8988T (cell line): ENCODE results near the gene CPEB4.

Experiments used
- DNase-seq: peaks from one replicate; pipeline ENCODE4 v3.0.0; 2011

Gene CPEB4

GRCh38 chr5:173859408-173860159 is 28.6 kb upstream of the CPEB4 start:
- no peak for DNase-seq

GRCh38 chr5:173862047-173862477 is 26.1 kb upstream of the CPEB4 start:
- DNase-seq, result no peak

DNA sequence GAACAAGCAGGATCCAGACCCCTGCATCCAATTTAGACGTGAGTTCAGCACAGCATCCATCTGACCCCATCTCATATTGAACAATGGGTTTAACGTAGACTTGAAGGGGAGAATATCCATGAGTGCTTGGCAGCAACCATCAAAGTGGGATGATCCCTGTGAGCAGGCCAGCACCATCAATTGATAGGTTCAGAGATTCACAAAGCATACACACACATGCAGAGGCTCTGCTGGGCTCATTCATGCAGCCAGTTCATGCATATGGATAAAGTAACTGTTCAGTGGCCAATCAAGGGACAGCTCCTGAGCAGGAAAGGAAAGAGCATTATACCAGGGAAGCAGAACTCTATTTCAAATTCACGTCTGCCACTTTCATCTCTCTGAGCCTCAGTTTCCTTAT is 24.8 kb upstream of the CPEB4 start:
- no peak for DNase-seq

- DNase-seq, result no peak
Measured at GRCh38 chr5:173864126-173865050, 23.8 kb upstream of the CPEB4 start.

DNA sequence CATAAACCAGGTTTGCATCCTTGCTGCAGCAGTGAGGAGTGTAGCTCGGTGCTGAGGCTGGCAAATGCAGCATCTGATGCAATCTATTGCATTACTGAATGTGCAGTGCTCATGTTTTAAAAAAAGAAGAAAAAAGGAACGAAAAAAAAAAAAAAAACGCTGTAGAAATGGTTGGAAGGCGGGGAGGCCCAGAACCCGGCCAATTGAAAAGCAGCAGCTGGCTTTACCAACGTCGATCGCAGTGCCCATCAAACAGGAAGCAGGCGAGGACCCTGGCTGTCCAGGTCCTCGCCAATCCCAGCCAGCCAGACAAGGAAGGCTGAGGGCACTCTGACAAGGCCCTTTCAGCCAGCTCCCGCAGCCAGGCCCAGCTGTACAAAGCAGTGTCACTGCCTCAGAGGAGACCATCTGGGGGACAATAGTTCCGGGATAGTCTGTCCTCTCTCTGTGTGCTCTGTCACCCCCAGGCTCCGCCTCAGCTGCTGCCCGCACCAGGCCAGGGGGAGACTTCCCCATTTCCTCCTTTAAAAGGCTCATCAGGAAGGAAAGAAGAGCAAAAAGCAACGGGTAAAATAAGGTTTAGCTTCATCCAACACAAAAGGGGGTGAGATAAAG is 21.8 kb upstream of the CPEB4 start:
- no peak for DNase-seq

GRCh38 chr5:173866858-173867679 is 21.1 kb upstream of the CPEB4 start:
- DNase-seq, result no peak

GRCh38 chr5:173868096-173868880 is 19.9 kb upstream of the CPEB4 start:
- DNase-seq, result no peak

DNA sequence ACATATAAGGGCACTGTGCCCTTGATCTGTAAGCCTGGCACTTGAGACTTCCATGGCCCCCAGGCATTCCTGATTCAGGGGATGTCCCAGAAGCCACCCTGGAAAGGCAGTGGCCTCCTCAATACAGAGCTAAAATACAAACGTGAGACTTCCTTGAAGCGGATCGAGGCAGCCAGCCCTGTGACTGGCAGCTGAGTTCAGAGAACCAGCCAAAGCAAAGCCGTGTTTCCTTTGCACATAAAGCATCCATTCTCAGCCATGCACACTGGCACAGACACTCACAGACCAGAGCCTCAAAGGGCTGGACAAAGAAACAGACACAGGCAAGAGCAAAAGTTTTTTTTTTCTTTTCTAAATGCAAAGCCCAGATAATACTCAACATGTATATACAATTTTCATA is 18.8 kb upstream of the CPEB4 start:
- DNase-seq, result no peak

GRCh38 chr5:173872957-173873305 is 15.2 kb upstream of the CPEB4 start:
- no peak for DNase-seq

- DNase-seq, result no peak
Measured at GRCh38 chr5:173873306-173873922, 14.7 kb upstream of the CPEB4 start.

- DNase-seq, result no peak
Measured at GRCh38 chr5:173875189-173875588, 13.0 kb upstream of the CPEB4 start.

DNA sequence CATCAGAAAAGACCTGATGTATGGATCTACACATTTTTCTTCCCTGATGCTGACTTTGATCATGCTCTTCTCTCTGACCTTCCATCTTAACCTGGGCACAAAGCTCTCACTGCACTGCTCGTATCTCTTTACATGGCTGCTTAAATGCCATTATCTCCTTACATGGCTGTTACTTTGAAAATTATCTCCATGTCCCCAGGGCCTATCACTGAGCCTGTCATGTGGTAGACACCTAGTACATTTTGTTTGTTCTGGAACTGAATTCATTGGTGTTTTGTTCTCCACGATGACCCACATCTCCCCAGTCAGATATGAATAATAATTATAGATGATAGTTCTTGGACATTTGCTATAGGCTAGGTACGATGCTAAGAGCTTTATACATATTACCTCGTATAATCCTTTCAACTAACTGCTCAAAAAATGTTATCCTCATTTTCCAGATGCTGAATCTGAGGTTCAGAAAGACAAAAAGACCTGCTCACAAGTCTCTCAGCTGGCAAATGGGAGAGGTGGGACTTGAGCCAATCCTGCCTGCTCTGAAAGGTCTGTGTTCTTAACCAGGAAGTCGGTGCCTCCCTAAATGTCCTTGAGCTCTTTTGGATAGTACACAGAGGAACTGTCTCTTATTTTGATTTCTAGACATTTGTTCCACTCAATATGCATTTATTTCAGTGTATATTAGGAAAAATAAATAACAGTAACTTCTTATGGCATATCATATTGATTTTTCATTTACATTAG is 9.8 kb upstream of the CPEB4 start:
- no peak for DNase-seq

DNA sequence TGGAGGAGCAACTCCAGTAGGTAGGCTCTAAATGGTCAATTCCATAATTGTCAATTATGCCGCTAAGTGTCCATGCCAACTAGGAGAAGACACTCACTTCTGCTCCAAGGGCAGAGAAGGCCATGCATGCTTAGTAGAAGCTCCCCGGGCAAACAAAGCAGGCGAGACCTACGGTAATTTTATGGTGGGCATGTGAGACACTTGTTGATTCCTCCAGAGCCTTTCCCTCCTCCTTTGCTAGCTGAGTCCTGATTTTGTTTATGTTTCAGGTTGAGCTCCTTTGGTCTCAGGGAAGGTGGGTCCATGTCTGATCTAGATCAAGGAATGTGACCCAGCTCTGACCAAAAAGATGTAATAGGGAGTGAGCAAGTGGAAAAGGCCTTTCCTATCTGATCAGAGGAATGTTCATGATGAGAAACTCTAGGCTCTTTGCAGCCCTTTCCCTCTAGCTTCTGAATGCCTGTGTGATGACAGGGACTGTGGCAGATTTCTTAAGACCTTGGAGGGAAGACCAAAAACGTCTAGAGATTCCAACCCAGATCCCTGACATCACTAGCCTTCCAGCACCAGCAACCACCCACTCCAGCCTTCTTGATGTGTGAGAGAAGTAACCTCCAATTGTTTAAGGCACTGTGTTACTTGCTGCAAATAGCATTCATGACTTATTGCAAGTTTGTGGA is 7.7 kb upstream of the CPEB4 start:
- DNase-seq, result no peak

DNA sequence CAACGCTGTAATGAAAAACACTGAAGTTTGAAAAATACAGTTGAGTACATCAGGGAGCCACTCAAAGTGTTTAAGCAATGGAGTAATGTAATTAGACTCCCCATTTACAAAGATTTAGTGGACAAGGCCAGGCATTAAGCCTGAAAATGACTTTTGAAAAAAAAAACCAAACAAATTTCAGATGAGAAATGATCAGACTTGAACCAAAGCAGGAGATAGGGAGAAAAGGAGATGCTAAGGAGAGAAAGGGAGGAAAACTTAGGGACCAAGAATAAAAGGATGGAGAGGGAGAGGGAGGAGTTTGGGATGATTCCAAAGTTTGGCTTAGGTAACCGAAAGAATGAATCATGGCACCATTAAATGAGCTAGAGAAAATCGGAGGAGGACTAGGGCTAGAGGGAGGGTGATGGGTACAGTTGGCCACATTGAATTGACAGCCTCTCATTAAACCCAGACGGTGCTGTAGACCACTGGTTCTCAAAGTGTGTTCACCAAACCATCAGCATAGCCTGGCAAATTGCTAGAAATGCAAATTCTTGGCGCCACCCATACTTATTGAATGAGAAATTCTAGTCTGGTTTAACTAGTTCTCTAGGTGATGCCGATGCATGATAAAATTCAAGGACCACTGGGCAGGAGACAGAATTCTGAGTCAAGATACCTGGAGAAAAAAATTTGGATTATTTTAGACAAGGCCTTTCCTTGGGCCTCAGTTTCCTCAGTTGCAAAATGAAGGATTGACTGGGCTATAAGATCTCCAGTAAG is 6.2 kb upstream of the CPEB4 start:
- no peak for DNase-seq

- DNase-seq, result no peak
Measured at GRCh38 chr5:173882632-173883031, 5.5 kb upstream of the CPEB4 start.

- DNase-seq, result no peak
Measured at GRCh38 chr5:173883347-173883924, 4.7 kb upstream of the CPEB4 start.

- DNase-seq, result no peak
Measured at GRCh38 chr5:173884402-173885053, 3.6 kb upstream of the CPEB4 start.

GRCh38 chr5:173885054-173885443 is 3.1 kb upstream of the CPEB4 start:
- no peak for DNase-seq
